Measurements from ENCODE around the gene ZC3H7A.
"Not testable (repeated sequence)": the region's sequence is repeated elsewhere in the genome, so short reads cannot be mapped to it uniquely, and the experiment has no call there.

The ZC3H7A gene, protein sequence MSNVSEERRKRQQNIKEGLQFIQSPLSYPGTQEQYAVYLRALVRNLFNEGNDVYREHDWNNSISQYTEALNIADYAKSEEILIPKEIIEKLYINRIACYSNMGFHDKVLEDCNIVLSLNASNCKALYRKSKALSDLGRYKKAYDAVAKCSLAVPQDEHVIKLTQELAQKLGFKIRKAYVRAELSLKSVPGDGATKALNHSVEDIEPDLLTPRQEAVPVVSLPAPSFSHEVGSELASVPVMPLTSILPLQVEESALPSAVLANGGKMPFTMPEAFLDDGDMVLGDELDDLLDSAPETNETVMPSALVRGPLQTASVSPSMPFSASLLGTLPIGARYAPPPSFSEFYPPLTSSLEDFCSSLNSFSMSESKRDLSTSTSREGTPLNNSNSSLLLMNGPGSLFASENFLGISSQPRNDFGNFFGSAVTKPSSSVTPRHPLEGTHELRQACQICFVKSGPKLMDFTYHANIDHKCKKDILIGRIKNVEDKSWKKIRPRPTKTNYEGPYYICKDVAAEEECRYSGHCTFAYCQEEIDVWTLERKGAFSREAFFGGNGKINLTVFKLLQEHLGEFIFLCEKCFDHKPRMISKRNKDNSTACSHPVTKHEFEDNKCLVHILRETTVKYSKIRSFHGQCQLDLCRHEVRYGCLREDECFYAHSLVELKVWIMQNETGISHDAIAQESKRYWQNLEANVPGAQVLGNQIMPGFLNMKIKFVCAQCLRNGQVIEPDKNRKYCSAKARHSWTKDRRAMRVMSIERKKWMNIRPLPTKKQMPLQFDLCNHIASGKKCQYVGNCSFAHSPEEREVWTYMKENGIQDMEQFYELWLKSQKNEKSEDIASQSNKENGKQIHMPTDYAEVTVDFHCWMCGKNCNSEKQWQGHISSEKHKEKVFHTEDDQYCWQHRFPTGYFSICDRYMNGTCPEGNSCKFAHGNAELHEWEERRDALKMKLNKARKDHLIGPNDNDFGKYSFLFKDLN

DNA sequence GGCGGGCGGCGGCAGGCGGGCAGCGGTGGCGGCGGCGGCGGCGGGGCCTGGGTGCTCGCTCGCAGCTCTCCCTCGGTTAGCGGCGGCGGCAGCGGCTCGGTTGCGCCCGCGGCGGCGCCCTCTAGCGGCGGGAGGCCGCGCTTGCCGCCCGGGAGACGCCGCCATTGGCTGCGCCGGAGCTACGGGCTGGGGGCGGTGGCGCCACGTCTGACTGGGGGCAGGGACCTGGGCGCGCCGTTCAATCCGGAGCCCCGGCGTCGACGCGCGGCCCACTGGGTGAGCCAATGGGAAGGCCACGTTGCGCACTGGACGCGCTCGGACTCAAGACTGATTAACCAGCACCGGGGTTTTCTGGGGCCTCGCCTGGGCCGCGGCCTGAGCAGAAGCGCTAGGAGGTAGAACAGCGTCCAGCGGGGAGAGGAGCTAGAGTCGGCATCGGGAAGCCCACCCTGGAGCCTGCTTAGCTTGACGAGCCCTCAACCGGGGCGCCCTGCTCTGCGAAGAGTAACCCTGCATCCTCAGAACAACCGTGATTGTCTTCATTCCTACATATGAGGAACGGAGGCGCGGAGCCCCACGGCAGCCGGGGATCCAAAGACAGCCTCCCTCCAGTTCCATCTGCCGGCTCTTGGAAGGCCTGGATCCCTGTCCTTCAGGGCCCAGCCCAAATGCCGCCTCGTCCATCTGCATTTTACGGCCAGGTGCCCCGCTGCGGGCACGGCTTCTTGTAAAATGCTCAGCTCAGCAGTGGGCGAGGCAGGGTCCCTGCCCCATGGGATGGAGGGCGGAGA is at the start of gene ZC3H7A:
Gene ZC3H7A (minus strand): TSS at position 93 of the 791 bp plus-strand sequence. CDS start 14,904 bp downstream, outside the sequence.
- DNase-seq (ENCODE audit: insufficient read length, low spot score) (peak; percentile 95), FAIRE-seq (peak; percentile 38)

DNA sequence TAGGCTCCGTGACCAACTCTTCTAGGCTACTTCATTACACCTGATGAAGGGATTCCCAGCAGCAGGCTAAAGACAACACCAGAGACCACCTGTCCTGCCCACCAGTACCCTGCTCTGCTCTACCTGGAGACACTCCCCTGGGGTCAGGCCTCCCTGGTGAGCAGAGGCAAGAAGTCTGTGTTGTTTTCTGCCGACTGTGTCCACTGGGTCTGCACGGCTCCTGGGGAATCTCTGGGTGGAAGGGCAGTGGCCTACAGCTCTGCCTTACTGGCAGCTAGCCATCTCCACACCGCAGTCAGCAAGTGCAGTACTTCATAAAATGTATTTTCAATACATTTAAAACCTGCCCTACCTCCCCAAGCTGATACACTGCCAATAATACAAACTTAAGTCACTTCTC is 47.4 kb upstream of the ZC3H7A start:
- DNase-seq (ENCODE audit: insufficient read length, low spot score), result no peak
- FAIRE-seq, result no peak

DNA sequence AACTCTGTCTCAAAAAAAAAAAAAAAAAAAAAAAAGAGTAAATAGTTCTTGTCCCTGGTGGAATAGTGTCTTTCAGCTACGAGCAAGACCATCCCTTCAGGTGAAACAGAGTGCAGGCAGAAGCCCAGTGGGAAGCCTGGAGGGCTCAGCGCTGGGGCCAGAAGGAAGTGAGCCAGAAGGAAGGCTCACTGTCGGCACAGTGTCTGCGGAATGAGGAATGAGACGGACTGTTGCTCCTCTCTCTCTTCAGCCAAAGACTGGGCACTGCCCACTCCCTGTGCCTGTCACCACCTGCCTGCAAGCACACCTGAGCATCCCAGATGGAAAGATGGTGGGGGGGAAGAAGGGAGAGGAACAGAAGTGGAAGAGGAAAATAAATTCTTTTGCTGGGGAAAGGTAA is 46.8 kb upstream of the ZC3H7A start:
- no peak for FAIRE-seq
- DNase-seq (ENCODE audit: insufficient read length, low spot score), result no peak

DNA sequence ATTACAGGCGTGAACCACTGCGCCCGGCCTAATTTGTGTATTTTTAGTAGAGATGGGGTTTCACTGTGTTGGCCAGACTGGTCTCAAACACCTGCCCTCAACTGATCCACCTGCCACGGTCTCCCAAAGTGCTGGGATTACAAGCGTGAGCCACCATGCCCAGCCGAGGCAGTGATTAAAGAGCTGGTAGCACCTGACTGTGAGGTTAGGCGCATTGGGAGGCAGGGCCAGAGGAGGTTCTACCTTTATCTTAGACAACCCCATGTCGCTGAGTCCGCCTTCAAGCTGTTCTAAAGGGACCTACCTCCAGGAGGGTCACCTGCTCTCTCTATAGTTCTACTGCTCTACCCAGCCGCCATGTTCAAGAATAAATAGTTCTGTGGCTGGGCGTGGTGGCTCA is 46.1 kb upstream of the ZC3H7A start:
- no peak for DNase-seq (ENCODE audit: insufficient read length, low spot score)
- FAIRE-seq, result no peak

DNA sequence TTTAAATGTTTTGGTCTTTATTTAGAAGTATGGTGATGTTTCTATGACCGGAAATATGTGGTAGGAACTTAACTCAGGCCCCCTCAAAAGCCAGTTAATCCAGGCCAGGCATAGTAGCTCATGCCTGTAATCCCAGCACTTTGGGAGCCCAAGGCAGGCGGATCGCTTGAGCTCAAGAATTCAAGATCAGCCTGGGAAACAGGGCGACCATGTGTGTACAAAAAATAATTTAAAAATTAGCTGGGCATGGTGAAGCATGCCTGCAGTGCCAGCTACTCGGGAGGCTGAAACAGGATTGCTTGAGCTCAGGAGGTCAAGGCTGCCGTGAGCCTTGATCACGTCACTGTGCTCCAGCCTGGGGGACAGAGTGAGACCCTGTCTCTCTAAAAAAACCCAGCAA is 44.0 kb upstream of the ZC3H7A start:
- DNase-seq (ENCODE audit: insufficient read length, low spot score), result no peak
- no peak for FAIRE-seq

DNA sequence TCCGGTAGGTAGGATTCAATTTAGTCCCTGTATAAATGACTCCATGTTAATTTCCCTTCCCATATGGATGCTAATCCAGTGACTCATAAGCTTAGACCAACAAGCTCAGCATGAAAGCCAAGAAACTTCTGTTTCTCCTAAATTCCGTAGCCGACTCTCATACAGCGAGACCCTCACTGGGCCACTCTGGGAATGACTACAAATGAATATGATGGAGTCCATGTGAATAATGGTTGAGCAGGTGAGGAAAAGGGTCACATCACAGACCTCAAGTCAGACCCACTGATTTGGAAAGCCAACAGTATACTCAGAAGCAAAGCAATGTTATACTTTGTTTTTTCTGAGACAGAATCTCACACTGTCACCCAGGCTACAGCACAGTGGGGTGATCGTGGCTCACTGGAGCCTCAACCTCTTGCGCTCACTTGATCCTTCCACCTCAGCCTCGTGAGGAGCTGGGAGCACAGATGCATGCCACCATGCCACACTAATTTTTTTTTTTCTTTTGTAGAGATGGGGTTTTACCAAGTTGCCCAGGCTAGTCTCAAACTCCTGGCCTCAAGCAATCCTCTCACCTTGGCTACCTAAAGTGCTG is 39.7 kb upstream of the ZC3H7A start:
- peak; percentile 71 for DNase-seq (ENCODE audit: insufficient read length, low spot score)
- FAIRE-seq, result no peak

DNA sequence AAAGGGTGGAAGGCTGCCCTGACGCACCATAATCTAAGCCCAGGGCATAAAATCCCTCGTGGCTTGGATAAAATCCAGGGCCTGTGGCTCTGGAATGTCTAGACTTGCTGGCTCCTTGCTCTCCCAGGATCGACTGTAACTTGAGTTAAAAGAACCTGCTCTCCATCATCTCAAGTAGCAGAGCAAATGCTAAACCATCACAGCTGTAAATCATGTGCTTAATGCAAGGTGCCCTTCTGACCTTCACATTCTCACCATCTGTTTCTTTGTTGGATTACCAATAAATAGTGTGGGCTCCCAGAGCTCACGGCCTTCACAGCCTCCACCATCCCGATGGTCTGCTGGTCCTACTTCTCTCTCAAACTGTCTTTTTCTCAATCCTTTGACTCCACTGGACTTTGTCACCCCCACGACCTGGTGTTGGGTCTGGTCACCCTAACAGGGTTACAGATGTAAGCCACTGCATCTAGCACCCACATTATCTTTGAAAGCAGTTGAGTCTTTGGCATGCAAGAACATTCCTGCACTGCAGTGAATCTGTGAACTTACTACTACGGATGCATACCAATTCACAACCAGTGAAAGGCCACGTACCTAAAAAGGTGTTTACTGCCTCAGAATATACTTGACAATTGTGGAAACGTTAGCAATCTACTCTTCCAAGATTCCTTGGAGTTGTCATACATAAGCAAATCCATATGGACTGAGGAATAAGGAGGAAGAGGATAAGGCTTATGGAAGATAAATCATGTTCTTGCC is 39.0 kb upstream of the ZC3H7A start:
- no peak for DNase-seq (ENCODE audit: insufficient read length, low spot score)
- FAIRE-seq, result no peak

DNA sequence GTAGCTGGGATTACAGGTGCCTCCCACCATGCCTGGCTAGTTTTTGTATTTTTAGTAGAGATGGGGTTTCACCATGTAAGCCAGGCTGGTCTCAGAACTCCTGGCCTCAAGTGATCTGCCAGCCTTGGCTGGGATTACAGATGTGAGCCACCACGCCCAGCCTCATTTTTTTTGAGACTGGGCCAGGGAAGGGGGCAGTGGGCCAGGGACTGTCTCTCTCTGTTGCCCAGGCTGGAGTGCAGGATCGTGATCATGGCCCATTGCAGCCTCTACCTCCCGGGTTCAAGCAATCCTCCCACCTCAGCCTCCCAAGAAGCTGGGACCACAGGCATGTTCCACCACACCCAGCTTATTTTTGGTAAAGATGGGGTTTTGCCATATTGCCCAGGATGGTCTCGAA is 38.3 kb upstream of the ZC3H7A start:
- DNase-seq (ENCODE audit: insufficient read length, low spot score) (no peak), FAIRE-seq (no peak)

DNA sequence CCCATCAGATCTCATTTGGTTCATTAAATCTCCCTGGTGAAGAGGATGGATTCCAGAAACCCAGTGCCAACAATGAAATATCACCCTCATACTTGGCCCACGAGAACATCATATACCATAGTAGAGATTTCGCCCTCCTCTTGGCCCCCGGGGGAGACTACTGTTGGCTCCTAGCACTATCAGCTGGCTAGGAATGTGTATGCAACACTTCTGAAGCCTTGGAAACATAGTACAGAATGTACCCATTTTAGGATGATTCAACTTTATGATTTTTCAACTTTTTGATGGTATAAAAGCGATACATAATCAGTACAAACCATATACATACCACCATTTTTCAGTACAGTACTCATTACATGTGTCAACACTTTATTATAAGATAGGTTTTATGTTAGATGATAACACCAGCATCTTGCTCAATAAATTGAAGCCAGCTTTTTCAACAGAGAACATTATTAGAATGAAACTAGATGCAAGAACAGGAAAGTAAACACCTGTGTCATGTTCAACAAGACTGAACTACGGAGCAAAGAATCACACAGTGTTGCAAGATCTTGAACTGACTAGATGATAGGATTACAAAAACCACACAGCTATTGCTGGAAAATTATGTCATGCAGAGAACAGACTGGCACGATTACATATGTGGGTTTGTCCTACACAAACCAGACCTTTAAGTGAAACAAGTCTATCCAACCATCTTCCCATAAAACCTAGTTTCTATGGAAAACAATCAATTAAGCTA is 37.1 kb upstream of the ZC3H7A start:
- FAIRE-seq (no peak), DNase-seq (ENCODE audit: insufficient read length, low spot score) (peak; percentile 33)

DNA sequence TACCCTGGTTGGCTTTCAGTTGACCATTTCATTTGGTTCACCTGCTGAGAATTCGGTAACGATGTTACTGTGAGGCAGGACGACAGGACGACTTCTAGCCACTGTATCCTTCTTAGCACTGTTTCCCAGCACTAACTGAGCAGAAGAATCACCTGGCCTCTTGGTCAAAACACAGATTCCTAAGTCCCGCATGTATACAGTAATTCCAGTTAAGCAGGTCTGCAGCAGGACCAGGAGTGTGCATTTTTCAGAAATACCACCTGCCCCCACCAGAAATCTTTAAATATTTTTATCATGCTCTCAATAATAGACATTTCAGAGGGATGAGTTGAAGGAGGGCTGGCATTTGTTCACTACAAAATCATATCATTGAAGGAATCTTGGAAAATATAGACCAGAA is 31.6 kb upstream of the ZC3H7A start:
- no peak for FAIRE-seq

DNA sequence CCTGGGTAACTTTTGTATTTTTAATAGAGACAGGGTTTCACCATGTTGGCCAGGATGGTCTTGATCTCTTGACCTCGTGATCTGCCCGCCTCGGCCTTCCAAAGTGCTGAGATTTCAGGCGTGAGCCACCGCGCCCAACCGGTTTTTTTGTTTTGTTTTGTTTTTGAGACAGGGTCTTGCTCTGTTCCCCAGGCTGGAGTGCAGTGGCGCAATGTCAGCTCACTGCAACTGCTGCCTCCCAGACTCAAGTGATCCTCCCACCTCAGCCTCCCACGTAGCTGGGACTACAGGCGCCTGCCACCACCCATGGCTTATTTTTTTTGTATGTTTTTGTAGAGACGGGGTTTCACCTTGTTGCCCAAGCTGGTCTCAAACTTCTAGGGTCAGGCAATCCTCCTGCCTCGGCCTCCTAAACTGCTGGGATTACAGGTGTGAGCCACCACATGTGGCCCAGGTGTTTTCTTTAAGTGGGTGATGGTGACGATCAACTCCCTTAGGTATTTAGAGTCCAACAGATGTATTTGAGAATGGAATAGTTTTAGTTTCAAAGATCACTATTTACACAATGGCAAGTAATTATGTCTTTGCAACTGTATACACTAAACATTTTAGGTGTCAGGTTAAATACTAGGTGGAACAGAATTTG is 28.6 kb upstream of the ZC3H7A start:
- DNase-seq (ENCODE audit: insufficient read length, low spot score); FAIRE-seq: not testable (repeated sequence)

More for the DNA sequence above, 31.6 kb upstream of the ZC3H7A start:
- DNase-seq (ENCODE audit: insufficient read length, low spot score), result no peak

DNA sequence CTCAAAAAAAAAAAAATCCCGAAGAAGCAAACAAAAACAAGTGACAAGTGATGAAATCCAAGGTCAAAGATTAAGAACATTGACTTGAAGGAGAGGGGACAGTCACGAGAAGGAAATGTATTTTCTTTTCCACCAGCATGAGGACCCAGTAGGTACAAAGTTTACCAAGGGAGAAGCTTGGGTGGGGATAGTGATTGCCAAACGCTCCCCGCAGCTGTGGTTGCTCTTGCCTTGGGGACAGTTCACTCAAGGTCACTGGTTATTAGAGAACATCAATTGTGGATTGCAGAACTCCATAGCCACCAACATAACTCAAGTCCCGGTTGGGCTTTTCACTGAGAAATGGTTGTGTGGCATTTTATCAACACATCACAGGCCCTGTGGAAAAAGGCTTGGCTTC is 27.3 kb upstream of the ZC3H7A start:
- FAIRE-seq (no peak), DNase-seq (ENCODE audit: insufficient read length, low spot score) (no peak)

DNA sequence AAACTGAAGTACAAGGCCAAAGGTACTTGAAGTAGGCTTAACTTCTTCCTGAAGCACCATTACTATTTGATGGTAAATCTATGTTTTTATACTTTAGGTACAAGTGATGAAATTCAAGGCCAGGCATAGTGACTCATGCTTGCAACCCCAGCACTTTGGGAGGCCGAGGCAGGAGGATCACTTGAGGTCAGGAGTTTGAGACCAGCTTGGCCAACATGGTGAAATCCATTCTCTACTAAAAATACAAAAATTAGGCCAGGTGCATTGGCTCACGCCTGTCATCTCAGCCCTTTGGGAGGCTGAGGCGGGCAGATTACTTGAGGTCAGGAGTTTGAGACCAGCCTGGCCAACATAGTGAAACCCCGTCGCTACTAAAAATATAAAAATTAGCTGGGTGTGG is 26.6 kb upstream of the ZC3H7A start:
- not testable (repeated sequence) for FAIRE-seq; DNase-seq (ENCODE audit: insufficient read length, low spot score)

DNA sequence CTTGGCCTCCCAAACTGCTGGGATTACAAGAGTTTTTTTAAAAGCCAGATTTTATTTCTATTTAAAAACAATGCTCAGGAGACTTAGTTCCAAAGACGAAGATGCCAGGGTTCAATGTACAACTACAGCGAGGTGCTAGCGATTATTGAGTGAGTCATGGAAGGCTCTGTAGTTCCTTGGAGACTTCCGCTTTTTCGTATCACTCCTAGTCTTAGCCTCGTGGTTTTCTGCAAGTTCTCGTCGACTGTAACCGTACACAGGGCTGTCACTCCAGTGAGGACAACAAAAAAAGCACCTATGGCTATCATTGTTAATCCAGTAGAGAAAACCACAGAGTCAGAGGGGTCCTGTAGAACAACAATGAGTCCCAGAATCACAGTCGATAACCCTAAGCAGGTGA is 22.7 kb upstream of the ZC3H7A start:
- DNase-seq (ENCODE audit: insufficient read length, low spot score), result no peak
- no peak for FAIRE-seq

DNA sequence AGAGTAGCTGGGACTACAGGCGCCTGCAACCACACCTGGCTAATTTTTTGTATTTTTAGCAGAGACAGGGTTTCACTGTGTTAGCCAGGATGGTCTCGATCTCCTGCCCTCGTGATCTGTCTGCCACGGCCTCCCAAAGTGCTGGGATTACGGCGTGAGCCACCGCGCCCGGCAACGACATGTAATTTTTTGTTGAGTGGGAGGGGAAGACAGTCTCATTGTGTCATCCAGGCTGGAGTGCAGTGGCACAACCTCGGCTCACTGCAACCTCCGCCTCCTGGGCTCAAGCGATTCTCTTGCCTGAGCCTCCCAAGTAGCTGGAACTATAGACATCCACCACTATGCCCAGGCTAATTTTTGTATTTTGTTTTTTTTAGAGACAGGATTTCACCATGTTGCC is 21.9 kb upstream of the ZC3H7A start:
- FAIRE-seq; DNase-seq (ENCODE audit: insufficient read length, low spot score): not testable (repeated sequence)

DNA sequence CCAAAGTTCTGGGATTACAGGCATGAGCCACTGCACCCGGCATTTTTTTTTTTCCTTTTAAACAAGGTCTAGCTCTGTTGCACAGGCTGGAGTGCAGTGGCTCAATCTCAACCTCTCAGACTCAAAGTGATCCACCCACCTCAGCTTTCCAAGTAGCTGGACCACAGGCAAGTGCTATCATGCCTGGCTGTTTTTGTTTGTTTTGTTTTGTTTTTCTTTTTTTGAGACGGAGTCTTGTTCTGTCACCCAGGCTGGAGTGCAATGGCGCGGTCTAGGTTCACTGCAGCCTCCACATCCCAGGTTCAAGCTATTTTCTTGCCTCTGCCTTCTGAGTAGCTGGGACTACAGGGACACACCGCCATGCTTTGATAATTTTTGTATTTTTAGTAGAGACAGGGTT is 19.1 kb upstream of the ZC3H7A start:
- no peak for DNase-seq (ENCODE audit: insufficient read length, low spot score)

DNA sequence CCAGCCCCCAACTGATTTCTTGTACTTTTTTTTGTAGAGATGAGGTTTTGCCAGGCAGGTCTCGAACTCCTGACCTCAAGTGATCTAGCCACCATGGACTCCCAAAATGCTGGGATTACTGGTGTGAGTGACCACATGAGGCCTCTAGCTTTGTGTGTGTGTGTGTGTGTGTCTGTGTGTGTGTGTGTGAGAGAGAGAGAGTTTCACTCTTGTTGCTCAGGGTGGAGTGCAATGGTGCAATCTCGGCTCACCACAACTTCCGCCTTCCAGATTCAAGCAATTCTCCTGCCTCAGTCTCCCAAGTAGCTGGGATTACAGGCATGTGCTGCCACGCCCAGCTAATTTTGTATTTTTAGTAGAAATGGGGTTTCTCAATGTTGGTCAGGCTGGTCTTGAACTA is 17.7 kb upstream of the ZC3H7A start:
- FAIRE-seq; DNase-seq (ENCODE audit: insufficient read length, low spot score): not testable (repeated sequence)

More for the DNA sequence above, 19.1 kb upstream of the ZC3H7A start:
- no peak for FAIRE-seq

DNA sequence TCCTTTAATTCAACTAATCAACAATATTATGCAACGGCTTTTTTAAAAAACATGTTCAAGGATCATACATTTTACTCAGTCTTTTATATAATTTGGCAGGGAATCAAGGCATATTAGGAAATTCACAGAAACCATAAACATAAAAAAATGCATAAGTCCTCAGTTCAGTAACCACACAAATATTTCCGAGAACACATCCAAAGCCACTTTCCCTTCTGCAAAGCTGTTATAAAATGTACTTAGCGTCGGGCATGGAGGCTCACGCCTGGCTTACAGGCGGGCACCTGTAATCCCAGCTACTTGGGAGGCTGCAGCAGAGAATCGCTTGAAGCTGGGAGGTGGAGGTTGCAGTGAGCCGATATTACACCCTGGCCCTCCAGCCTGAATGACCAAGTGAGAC is 9.7 kb upstream of the ZC3H7A start:
- FAIRE-seq (no peak), DNase-seq (ENCODE audit: insufficient read length, low spot score) (no peak)

Measured in HTR-8/SVneo (cell line).